SK-N-SH (cell line): ENCODE measurements around the gene CDH20.

Experiments
- CTCF ChIP-seq: fragments of 200-600 bp; sonication (generic); IDR thresholded peaks from 2 replicates; pipeline ENCODE4 v1.6.1; 2017; ENCODE audit warnings: antibody characterized with exemption, mild to moderate bottlenecking, moderate library complexity
- EP300 ChIP-seq, 2 experiments: IDR thresholded peaks; 2 replicates each; pipeline versions ENCODE4 v1.4.0 to v1.6.1; 2012; ENCODE audit warnings: borderline replicate concordance in 1 of 2, low read depth in 1 of 2, low read length in 1 of 2
- MEF2A ChIP-seq: IDR thresholded peaks from 2 replicates; pipeline ENCODE4 v1.4.0; 2012; ENCODE audit warnings: low read depth, borderline replicate concordance
- POLR2AphosphoS5 ChIP-seq: IDR thresholded peaks from 2 replicates; pipeline ENCODE4 v1.6.1; 2012; ENCODE audit warnings: low read depth, low read length
- RAD21 ChIP-seq: IDR thresholded peaks from 2 replicates; pipeline ENCODE4 v1.6.1; 2012; ENCODE audit warnings: mild to moderate bottlenecking, low read length
- TF ChIP-seq, protein P1 (sequence below): IDR thresholded peaks from 2 replicates; pipeline ENCODE4 v1.4.0; 2012; ENCODE audit warnings: low read depth, borderline replicate concordance
- TF ChIP-seq, protein P2 (sequence below): IDR thresholded peaks from 2 replicates; pipeline ENCODE4 v1.4.0; 2012; ENCODE audit warnings: low read depth, borderline replicate concordance

GRCh38 chr18:61531891-61532290 is 198.7 kb downstream of the CDH20 start:
- TF ChIP-seq, protein P1, sequence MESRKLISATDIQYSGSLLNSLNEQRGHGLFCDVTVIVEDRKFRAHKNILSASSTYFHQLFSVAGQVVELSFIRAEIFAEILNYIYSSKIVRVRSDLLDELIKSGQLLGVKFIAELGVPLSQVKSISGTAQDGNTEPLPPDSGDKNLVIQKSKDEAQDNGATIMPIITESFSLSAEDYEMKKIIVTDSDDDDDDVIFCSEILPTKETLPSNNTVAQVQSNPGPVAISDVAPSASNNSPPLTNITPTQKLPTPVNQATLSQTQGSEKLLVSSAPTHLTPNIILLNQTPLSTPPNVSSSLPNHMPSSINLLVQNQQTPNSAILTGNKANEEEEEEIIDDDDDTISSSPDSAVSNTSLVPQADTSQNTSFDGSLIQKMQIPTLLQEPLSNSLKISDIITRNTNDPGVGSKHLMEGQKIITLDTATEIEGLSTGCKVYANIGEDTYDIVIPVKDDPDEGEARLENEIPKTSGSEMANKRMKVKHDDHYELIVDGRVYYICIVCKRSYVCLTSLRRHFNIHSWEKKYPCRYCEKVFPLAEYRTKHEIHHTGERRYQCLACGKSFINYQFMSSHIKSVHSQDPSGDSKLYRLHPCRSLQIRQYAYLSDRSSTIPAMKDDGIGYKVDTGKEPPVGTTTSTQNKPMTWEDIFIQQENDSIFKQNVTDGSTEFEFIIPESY, result no peak
- no peak for TF ChIP-seq EP300 (IDR thresholded peaks at IDR 0.05; ENCODE audit: borderline replicate concordance in 1 of 2, low read depth in 1 of 2, low read length in 1 of 2)
- no peak for TF ChIP-seq POLR2AphosphoS5
- no peak for TF ChIP-seq MEF2A
- no peak for TF ChIP-seq CTCF
- TF ChIP-seq, protein P2, sequence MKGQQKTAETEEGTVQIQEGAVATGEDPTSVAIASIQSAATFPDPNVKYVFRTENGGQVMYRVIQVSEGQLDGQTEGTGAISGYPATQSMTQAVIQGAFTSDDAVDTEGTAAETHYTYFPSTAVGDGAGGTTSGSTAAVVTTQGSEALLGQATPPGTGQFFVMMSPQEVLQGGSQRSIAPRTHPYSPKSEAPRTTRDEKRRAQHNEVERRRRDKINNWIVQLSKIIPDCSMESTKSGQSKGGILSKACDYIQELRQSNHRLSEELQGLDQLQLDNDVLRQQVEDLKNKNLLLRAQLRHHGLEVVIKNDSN, result no peak
- no peak for TF ChIP-seq RAD21
